PC-9 (cell line): ENCODE measurements around the gene EYA2. TPM values are rescaled to one million over a fixed set of nuclear protein-coding genes. Genes with fewer than 3 reads are reported as not detected.

Source experiments
- BruUV-seq: library from RNA; stranded (reverse); fragments of 400-500 nt; replicated peaks from 2 replicates; lab custom pipeline; 2021; lab: Mats Ljungman, UMichigan
- CTCF ChIA-PET: fragments of 300-600 bp; sonication (Branson Sonifier 250); formaldehyde crosslinking; loops from one replicate; lab custom pipeline; 2022; ENCODE audit warnings: antibody characterized with exemption; lab: Charles Lee
- POLR2A ChIA-PET: fragments of 300-600 bp; sonication (Branson Sonifier 250); formaldehyde crosslinking; loops from one replicate; lab custom pipeline; 2022; ENCODE audit warnings: antibody characterized with exemption; ENCODE audit not compliant: unreplicated experiment; lab: Charles Lee
- DNase-seq, 2 experiments: peaks; one replicate each; pipeline versions ENCODE4 v3.0.0 to v3.0.0-alpha.2; 2015 to 2022; ENCODE audit warnings: mixed read lengths in 1 of 2
- H2AFZ ChIP-seq: fragments of 200-600 bp; sonication (generic); 2 replicates; pipeline ENCODE4 v1.8.1; 2017; ENCODE audit warnings: antibody characterized with exemption
- H3F3A ChIP-seq: fragments of 200-600 bp; sonication (generic); 2 replicates; pipeline ENCODE4 v1.8.1; 2017; ENCODE audit warnings: antibody characterized with exemption, mild to moderate bottlenecking, low read depth; ENCODE audit not compliant: insufficient read depth
- H3K27ac ChIP-seq: fragments of 200-600 bp; sonication (generic); 2 replicates; pipeline ENCODE4 v1.6.1; 2016; ENCODE audit warnings: mixed run types
- H3K27me3 ChIP-seq: fragments of 200-600 bp; sonication (generic); 2 replicates; pipeline ENCODE4 v1.6.1; 2016; ENCODE audit warnings: low read depth, mixed run types; ENCODE audit not compliant: insufficient read depth
- H3K36me3 ChIP-seq: fragments of 200-600 bp; sonication (generic); 2 replicates; pipeline ENCODE4 v1.6.1; 2016; ENCODE audit warnings: low read depth, mixed run types
- H3K4me1 ChIP-seq: fragments of 200-600 bp; sonication (generic); replicated peaks from 2 replicates; pipeline ENCODE4 v1.6.1; 2016; ENCODE audit warnings: mixed run types; ENCODE audit not compliant: insufficient read depth
- H3K4me2 ChIP-seq: fragments of 200-600 bp; sonication (generic); 2 replicates; pipeline ENCODE4 v1.6.1; 2017; ENCODE audit warnings: mixed run types
- H3K4me3 ChIP-seq: fragments of 200-600 bp; sonication (generic); 2 replicates; pipeline ENCODE4 v1.6.1; 2016; ENCODE audit warnings: mixed run types
- H3K79me2 ChIP-seq: fragments of 200-600 bp; sonication (generic); 2 replicates; pipeline ENCODE4 v1.6.1; 2017; ENCODE audit warnings: low read depth, mixed run types
- H3K9me2 ChIP-seq: fragments of 200-600 bp; sonication (generic); 2 replicates; pipeline ENCODE4 v1.8.1; 2017; ENCODE audit warnings: mild to moderate bottlenecking; ENCODE audit not compliant: insufficient read depth
- H3K9me3 ChIP-seq: fragments of 200-600 bp; sonication (generic); 2 replicates; pipeline ENCODE4 v1.8.1; 2016; ENCODE audit warnings: low read depth; ENCODE audit not compliant: insufficient read depth
- H4K20me1 ChIP-seq: fragments of 200-600 bp; sonication (generic); 2 replicates; pipeline ENCODE4 v1.8.1; 2017; ENCODE audit not compliant: insufficient read depth
- EZH2 ChIP-seq: fragments of 200-600 bp; sonication (generic); IDR thresholded peaks from 2 replicates; pipeline ENCODE4 v1.8.0; 2017; ENCODE audit warnings: antibody characterized with exemption, low read depth
- intact Hi-C: fragments of 100-400 bp; cut with micrococcal nuclease; formaldehyde crosslinking; loops from one replicate; pipeline ENCODE4 v1.10.0; 2022; ENCODE audit not compliant: unreplicated experiment
- total RNA-seq: library from RNA; stranded (reverse); gene quantifications from 2 replicates; pipeline ENCODE4 v1.2.3, GENCODE V29; 2021
- TF ChIP-seq, protein P1 (sequence below): fragments of 200-600 bp; sonication (generic); conservative IDR thresholded peaks from 2 replicates; pipeline ENCODE4 v1.6.1; 2017; ENCODE audit warnings: mixed run types, antibody characterized with exemption, mild to moderate bottlenecking, moderate library complexity

EYA2 gene
- total RNA-seq, 1 experiment from 2014 or later: not detected

DNA sequence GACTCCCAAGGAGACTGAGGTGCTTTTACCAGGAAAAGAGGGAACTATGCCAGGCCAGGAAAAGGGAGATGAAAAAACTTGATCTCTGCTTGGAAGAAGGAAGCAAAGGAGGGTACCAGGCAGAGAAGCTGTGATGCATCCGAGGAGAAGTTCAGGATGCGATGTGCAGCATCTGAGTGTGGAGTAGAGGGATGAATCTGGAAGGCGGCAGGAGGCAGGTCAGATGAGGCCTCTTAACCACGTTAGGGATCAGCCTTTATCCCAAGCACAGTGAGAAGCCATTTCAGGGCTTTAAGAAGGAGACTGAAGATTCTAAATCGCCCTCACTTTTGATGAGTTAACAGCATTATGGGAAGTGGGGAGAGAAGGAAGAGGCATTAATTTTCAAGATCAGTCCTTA, 44.9 kb upstream of the EYA2 start:
- ChIA-PET CTCF (no interaction called here), POLR2A (no interaction called here)
- Histone ChIP-seq H3K4me3 (no peak overlapping the region), H3K27ac (no peak overlapping the region), H3K4me2 (no peak overlapping the region), H3K4me1 (no peaks in the 10 kb centered on the region), H4K20me1 (no peaks in the 10 kb centered on the region), H3F3A (no peaks in the 10 kb centered on the region), H3K36me3 (no peaks in the 10 kb centered on the region), H3K9me2 (no peaks in the 10 kb centered on the region), H3K27me3 (peaks cover 17% of the 10 kb centered on the region; the same call in 1 of the 2 replicates), H2AFZ (no peak overlapping the region), H3K9me3 (no peaks in the 10 kb centered on the region), H3K79me2 (no peaks in the 10 kb centered on the region)
- BruUV-seq: no TSS peak
- DNase-seq: no peak
- intact Hi-C loops: no loop called here
- TF ChIP-seq EZH2: no peak
- TF ChIP-seq, protein P1, sequence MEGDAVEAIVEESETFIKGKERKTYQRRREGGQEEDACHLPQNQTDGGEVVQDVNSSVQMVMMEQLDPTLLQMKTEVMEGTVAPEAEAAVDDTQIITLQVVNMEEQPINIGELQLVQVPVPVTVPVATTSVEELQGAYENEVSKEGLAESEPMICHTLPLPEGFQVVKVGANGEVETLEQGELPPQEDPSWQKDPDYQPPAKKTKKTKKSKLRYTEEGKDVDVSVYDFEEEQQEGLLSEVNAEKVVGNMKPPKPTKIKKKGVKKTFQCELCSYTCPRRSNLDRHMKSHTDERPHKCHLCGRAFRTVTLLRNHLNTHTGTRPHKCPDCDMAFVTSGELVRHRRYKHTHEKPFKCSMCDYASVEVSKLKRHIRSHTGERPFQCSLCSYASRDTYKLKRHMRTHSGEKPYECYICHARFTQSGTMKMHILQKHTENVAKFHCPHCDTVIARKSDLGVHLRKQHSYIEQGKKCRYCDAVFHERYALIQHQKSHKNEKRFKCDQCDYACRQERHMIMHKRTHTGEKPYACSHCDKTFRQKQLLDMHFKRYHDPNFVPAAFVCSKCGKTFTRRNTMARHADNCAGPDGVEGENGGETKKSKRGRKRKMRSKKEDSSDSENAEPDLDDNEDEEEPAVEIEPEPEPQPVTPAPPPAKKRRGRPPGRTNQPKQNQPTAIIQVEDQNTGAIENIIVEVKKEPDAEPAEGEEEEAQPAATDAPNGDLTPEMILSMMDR: no peak

DNA sequence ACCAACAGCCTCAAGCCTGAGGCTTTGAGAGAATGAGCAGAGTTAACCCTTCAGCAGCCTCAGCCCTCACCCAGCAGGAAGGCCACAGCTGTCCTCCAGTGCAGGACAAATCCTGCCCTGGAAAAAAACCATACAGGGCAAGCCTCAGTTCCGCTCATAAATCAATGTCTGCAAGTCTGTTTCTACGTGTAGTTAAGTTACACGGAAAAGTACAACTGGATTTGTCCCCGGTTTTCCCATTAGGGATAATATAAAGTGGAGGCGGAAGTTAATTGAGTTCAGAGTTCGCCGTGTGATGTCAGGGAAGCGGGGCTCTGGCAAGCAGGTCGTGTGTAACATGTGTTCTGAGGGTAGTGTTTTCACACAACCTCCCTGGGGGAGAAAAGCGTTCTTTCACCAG, 44.2 kb upstream of the EYA2 start:
- CTCF ChIA-PET: no interaction called here
- intact Hi-C loops: no loop called here
- Histone ChIP-seq H3K9me3 (no peaks in the 10 kb centered on the region), H4K20me1 (no peaks in the 10 kb centered on the region), H3K79me2 (no peaks in the 10 kb centered on the region), H3K4me1 (no peaks in the 10 kb centered on the region), H2AFZ (no peak overlapping the region), H3K4me2 (no peak overlapping the region), H3K27ac (no peak overlapping the region), H3F3A (no peaks in the 10 kb centered on the region), H3K27me3 (peaks cover 17% of the 10 kb centered on the region; the same call in 1 of the 2 replicates), H3K4me3 (no peak overlapping the region), H3K9me2 (no peaks in the 10 kb centered on the region), H3K36me3 (no peaks in the 10 kb centered on the region)
- POLR2A ChIA-PET: no interaction called here
- BruUV-seq: no TSS peak
- no peak for TF ChIP-seq EZH2
- TF ChIP-seq, protein P1: no peak
- DNase-seq: no peak

DNA sequence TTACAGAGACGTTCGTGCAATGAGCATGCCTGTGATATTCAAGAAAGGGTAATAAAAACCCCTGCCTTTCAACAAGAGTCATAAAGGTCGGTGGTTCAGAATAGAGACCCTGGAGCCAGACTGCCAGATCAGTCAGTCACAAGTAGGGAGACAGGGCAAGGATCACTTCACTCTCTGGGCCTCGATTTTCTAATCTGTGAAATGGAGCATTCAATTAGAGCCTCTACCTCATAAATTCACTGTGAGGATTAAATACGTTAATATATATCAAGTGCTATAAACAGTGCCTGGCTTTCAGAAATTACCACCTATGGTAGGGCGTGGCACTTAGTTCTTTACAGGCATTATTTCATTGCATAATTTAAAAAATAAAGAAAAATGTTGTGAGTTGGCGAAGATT, 43.7 kb upstream of the EYA2 start:
- no peak for DNase-seq
- Histone ChIP-seq H3K79me2 (no peaks in the 10 kb centered on the region), H3K36me3 (no peaks in the 10 kb centered on the region), H3K27ac (no peak overlapping the region), H3K9me3 (no peaks in the 10 kb centered on the region), H2AFZ (no peak overlapping the region), H3K9me2 (no peaks in the 10 kb centered on the region), H4K20me1 (no peaks in the 10 kb centered on the region), H3K27me3 (peaks cover 17% of the 10 kb centered on the region; the same call in 1 of the 2 replicates), H3K4me1 (no peaks in the 10 kb centered on the region), H3K4me2 (no peak overlapping the region), H3K4me3 (no peak overlapping the region), H3F3A (no peaks in the 10 kb centered on the region)
- intact Hi-C loops: no loop called here
- BruUV-seq: no TSS peak
- no peak for TF ChIP-seq EZH2
- TF ChIP-seq, protein P1: no peak
- CTCF ChIA-PET: no interaction called here
- POLR2A ChIA-PET: no interaction called here
